Fibroblast of skin of scalp (primary cell): ENCODE data around the gene IKZF3.
"Not testable (repeated sequence)": the region's sequence is repeated elsewhere in the genome, so short reads cannot be mapped to it uniquely, and the experiment has no call there.

Source experiments
- DNase-seq: peaks from one replicate; pipeline ENCODE4 v3.0.0-alpha.2; 2013

The IKZF3 gene

GRCh38 chr17:39777534-39778365 lies 86.4 kb downstream of the IKZF3 start:
- no peak for DNase-seq

- no peak for DNase-seq
These were observed 87.9 kb downstream of the IKZF3 start for GRCh38 chr17:39776252-39776651.

DNA sequence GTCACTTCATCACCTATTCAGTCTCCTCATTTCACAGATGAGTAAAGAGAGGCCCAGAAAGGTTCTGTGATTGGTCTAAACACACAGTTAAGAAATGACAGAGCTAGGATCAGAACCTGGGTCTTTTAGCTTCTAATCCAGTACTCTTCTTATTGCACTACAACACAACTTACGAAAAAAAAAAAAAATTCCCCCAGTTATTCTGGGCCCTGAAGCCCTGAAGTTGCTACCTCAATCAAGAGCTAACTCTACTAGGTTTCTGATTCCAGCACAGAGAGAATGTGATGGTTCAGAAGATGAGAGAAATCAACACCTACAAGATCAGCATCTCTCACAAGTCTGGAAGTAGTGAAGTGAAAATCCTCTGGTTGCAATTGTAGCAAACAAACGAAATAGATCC lies 89.1 kb downstream of the IKZF3 start:
- DNase-seq, result no peak

GRCh38 chr17:39774047-39774446 lies 90.1 kb downstream of the IKZF3 start:
- no peak for DNase-seq

DNA sequence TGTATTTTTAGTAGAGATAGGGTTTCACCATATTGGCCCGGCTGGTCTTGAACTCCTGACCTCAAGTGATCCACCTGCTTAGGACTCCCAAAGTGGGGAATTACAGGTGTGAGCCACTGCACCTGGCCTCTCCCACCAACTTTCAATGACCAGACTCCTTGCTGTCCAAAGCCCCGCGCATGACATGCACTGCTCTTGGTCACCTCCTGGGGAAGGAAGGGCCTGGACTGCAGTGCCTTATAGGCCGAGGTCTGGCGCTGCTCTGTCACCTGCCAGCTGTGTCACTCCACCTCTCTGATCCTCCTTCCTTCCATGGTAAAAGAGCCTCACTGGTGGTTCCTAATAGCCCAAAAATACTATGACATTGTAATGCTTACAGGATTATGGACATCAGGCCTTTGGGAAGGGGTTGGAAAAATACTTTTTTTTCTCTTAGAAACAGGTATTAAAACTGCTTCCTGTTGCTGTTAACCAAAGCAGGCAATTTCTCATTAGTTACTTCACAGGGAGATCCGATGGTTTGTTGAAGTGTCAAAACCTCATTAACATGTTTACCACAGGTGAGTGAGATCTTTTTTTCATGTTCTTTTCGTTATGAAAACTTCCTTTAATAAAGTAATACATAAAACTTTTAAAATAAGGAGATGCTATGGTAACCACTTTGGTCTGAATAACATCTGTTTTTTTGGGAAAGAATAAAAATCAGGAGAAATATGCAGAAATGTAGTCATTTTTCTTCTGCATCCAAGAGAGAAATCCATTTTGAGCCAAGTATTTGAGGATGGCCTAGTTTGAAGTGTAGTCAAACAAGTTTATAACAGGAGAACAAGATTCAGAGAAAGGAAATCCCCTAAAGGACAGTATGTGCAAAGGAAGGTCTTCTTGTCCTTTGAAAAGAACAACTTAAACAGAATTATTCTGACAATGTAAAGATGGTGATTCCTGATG lies 90.9 kb downstream of the IKZF3 start:
- DNase-seq, result no peak

DNA sequence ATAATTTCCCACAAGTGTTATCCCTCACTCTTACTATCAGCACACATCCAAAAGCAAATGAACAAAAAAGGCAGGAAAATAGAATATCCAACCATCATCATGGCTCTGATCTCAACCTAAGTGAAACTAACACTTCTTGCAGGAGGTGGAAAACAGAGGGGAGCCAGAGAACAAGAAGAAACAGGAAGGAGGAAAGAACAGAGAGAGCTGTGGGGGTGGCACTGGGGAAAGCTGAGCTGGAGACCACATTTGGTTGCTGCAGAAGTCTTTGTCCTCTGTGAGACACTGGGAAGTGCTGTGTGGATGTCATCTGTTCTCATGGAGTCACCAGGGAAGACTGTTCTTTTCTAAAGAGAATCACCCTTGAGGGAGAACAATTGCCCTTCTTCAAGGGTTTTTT lies 91.7 kb downstream of the IKZF3 start:
- no peak for DNase-seq

GRCh38 chr17:39769974-39770587 lies 94.0 kb downstream of the IKZF3 start:
- no peak for DNase-seq

DNA sequence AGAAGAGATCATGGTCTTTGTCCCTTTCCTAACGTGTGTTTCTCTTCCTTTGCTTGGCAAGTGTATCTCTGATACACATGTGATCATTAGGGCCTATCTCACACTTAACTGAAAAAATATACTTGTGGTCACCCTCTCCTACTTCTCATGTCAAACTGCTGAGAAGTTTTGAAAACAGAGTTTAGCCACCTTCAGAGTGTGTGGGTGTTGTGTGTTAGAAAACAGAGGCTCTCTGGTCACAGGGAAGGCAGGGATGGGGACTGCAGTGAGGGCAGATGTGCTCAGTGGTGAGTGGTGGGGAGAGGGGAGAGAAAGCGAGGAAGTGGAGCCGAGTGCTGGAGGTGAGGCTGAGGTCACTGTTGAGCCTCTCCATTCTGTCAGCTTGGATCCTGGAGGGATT lies 97.0 kb downstream of the IKZF3 start:
- DNase-seq, result no peak

GRCh38 chr17:39765766-39766165 lies 98.3 kb downstream of the IKZF3 start:
- no peak for DNase-seq

DNA sequence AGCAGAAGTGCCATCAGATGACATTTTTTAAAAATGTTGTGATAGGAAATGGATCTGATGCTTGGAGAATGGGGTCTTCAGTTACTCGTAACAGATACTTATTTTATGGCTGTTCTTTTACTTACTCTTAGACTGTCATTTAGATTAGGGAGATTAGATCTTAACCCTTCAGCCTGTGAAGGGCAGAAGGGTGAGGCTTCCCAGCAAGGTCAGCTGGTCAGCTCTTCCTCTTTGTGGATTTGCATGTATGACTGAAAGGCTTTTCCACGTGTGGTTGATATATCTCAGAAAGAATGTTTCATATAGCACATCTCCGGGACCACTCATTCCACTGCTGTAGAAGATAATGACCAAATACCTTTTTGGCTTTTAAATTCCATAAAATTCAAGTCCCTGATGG lies 98.9 kb downstream of the IKZF3 start:
- DNase-seq, result no peak

DNA sequence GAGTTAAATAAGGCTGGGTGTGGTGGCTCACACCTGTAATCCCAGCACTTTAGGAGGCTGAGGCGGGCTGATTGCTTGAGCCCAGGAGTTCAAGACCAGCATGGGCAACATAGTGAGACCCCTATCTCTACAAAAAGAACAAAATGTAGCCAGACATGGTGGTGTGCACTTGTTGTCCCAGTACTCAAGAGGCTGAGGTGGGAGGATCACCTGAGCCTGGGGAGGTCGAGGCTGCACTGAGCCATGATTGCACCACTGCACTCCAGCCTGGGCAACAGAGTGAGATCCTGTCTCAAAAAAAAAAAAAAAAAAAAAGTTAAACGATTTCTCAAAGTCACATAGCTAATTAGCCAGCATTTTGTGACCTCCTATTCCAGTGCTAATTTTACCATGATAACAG lies 99.9 kb downstream of the IKZF3 start:
- DNase-seq, result not testable (repeated sequence)

DNA sequence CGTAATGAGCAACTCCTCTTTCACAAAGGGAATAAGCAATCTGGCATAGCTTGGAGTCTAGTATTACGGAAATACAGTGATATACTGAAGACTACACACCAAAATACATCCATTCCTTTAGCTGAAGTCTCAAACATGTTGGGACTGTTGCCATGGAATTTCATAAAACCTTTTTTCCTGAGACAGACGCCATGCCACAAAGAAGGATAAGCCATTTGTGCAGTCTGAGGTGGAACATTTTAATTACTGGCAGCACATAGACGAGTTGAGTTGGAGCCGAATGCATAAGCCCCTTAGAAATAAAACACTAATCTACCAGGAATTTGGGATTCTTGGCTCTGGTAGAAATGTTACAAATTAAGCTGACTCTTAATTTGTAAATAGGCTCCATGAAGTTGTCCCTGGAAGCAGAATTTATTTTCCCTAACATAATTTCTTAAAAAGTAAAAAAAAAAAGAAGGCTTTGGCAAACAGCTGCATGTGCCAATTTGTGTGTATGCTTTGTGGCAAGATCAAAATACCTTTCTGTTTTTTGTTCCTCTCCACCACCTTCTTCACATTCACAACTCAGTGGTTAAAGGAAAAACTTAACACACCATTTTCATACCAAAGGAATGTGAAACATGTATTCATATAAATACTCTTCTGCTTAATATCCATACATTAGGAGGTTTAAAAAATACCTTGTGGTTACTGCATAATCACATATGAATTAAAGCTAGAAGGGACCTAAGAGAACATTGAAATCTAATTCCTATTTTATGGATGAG lies 100.9 kb downstream of the IKZF3 start:
- DNase-seq, result peak; percentile 82

GRCh38 chr17:39761861-39762496 lies 102.1 kb downstream of the IKZF3 start:
- DNase-seq, result no peak

DNA sequence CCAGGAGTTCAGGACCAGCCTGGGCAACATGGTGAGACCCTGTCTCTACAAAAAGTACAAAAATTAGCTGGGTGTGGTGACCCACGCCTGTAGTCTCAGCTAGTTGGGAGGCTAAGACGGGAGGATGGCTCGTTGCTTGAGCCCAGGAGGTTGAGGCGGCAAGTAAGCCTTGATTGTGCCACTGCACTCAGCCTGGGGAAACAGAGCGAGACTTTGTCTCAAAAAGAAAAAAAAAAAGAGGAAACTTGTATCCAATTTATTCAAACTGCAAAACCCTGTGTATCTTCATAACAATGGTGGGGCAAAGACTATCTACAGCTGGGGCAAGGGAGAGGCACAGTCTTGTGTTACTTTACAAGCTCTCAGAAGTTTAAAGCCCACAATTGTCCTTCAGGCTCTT lies 104.9 kb downstream of the IKZF3 start:
- DNase-seq, result no peak

DNA sequence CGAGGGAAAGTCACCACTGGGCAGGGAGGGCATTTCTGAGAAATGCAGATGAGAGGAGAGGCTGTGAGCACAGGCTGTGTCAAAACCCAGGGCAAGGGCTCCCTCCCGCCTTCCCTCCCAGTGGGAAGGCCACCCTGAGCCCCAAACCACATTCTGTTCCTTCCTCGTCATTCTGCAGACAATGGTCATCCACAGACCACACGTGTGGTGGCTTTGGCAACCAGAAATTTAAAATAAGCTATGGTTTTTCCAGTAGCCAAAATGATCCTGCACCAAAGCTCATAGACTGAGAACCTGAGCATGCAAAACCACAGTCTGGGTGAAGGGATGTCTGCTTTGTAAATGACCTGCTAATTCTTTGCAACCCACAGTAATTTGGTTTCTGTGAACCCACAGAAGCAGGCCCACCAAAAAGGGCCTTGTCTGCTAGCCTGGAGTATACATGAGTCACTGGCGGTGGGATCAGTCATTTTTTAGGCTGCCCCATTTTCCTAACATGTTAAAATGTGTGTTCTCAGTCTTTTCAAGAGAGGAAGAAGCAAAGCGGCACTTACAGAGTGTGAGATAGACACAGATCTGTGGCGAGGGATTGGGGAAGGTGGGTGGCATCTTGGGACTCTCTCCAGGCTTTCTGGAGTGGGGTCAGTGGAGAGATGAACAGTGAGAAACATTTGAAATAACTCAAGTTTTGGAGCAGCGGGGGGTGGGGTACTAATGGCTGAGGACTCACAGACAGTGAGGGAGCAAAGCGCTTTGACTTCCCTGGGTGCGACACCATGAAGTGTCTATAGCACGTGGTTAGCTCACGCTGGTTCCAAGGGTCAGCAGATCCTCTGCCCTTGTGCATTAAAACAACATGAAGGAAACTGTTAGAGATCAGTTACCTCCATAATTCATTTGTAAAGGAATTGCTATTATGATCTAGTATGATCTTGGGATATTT lies 105.9 kb downstream of the IKZF3 start:
- peak; percentile 74 for DNase-seq

DNA sequence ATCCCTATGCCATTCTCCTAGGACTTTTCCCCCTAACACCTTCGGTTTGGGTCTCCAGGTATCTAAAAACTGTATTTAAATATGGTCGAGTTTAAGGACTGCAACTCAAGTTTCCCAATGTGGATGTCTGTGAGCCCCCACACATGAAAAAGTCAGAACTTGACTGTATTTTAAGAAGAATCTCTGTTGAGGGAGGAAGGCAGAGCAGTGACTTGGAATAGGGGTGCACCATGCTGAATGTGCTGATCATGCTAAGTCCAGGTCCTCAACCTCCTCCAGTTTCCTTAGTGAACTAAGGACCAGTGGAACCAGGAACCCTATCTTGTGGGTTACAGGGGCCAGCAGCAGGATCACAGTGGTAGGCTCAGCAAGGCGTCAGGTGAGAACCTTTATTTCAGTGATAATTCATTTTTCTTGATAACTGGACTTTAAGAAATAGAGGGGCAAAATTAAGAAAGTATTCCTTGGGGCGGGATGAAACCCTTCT lies 106.9 kb downstream of the IKZF3 start:
- DNase-seq, result no peak

DNA sequence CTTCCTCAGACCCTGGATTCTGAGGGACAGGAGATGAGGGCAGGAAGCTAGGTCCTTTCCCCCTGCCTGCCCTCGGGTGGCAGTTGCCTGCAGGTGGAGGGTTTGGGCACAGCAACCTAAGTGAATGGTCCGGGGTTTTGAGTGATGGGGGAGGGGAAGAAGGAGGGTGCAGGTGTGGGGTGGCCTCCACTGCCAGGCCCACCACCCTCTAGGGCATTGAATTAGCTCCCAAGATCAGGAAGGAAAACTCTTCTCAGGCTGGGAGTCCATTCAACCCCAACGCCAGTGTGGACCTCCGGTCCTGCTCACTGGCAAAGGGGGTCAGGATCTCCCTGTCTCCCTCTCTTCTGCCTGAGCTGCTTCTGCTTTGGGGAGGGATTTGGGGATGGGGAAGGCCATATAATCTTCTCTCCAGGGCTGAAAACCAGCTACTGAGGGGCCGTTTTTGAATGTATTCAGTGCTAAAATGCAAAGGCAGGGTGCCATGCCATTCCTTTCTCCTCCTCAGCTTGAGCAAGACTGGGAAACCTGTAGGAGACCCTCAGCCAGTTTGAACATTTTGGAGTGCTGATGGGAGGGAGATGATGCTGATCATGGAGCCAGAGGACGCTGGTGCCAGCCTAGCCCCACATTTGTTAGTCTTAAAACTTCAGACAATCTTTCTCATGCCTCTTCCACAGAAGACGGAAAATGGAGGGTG lies 107.6 kb downstream of the IKZF3 start:
- DNase-seq, result no peak

GRCh38 chr17:39755554-39756379 lies 108.3 kb downstream of the IKZF3 start:
- peak; percentile 81 for DNase-seq
